Activated CD8-positive, alpha-beta memory T cell treated with anti-CD3 and anti-CD28 coated beads, Interleukin-2, amount 50 U/mL, for 24 hours (primary cell): Measurements from ENCODE around the gene ASIC4.

Source experiments
- DNase-seq: peaks from one replicate; pipeline ENCODE4 v3.0.0-alpha.2; 2020; ENCODE audit errors: extremely low read depth

Gene ASIC4, protein sequence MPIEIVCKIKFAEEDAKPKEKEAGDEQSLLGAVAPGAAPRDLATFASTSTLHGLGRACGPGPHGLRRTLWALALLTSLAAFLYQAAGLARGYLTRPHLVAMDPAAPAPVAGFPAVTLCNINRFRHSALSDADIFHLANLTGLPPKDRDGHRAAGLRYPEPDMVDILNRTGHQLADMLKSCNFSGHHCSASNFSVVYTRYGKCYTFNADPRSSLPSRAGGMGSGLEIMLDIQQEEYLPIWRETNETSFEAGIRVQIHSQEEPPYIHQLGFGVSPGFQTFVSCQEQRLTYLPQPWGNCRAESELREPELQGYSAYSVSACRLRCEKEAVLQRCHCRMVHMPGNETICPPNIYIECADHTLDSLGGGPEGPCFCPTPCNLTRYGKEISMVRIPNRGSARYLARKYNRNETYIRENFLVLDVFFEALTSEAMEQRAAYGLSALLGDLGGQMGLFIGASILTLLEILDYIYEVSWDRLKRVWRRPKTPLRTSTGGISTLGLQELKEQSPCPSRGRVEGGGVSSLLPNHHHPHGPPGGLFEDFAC

DNA sequence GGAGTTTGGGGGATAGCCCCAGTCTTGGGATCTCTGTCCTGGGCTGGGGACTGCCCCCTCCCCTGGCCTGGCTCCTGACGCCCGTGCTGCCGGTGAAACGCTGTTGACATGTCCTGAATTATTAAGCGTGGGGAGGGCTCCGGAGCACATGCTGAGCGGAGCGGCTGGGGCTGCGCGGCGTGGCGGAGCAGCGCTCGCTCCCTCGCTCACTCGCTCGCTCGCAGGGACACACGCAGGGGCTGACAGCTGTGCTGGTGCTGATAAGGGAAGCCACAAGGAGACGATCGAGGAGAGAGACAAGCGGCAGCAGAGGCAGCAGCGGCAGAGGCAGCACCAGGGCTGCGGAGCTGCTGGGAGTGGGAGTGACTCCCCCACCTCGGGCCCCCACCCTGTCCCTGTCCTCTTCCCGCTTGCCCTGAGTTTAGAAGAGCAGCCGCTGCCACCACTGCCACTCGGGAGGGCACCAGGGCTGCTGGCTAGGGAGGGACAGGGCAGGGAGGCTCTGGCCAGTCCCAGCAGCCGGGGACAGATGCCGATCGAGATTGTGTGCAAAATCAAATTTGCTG lies at the start of gene ASIC4:
ASIC4 (plus strand) TSS at position 287 of the 566 bp plus-strand sequence; CDS start at position 530, 243 bp downstream.
- DNase-seq = no peak

DNA sequence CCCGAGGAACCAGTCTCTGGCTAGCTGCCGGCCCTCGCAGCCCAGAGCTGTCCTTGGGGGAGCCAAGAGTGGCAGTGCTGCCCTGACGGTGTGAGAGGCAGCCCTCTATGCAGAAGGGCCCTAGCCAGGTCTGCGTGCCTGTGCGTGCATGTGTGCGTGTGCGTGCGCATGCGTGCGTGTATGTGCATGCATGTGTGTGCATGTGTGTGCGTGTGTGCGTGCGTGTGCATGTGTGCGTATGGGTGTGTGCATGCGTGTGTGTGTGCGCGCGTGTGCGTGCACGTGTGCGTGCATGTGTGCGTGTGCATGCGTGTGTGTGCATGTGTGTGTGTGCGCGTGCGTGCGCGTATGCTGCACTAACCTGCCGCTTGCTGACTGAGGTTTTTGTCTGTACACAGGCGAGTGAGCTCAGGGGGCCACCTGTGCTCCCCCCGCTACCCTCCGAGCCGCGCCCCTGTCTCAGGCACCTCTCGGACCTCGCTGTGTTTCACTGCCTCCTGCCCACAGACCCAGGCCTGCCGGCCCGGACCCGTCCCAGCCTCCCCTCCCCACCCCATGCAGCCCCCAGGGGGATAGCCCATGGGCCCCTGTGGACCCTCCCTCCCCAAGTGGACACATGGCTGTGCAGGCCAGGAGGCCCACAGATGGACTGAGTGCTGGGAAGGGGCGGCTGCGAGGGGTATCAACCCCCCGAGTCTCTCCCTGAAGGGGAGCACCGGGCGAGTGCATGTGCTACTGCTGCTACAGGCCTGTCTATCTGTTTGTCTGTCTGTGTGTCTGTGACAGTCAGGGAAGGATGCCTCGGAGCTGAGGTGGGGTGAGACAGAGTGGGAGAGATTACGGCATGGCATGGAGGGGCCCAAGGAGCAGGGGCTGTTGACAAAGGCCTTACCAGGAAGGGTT lies 48.4 kb upstream of the ASIC4 start:
- DNase-seq = no peak

DNA sequence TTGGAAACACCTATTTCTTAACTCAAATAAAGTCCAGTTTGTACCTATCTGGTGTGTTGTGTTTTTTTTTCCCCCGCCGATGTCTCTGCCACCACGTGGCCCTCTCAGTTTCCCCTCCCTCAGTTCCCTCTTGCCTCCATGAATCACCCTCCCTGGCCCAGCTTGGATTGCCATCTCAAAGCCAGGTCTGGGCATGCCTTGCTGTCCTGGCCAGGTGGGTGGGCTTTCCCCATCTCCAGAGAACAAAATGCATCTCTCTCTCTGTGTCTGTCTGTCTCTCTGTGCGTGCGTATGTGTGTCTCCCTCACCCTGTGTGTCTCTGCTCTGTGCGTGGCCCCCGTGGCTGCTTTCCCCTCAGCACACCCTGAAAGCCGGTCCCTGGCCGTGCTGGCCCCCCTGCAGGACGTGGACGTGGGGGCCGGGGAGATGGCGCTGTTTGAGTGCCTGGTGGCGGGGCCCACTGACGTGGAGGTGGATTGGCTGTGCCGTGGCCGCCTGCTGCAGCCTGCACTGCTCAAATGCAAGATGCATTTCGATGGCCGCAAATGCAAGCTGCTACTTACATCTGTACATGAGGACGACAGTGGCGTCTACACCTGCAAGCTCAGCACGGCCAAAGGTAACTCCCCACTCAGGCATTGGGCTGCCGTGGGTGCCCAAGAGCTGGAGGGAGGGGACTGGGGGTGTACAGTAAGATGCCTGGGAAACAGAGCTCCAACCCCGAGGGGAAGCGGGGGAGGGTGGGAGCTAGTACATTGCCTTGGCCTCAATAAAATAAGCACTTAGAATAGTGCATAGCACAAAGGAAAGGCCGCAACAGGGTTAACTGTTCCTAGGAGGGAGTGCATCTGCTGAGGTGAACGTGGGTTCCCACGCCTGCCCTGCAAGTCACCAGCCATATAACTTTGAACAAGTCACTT lies 47.2 kb upstream of the ASIC4 start:
- DNase-seq = no peak

DNA sequence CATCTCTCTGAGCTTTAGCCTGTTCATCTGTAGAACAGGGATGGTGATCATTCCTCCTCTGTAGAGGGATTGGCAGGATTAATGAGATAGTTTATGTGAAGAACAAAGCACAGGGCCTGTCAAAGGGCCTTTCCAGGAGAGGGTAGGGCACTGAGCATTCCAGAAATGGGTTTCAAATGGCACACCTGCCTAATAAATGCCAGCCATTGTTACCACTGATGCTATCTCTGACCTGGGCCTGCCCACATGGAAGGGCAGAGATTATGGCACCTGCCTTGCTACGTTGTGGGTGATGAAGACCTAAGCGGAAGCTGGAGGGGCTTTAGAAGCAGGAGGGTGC lies 46.6 kb upstream of the ASIC4 start:
- no peak for DNase-seq

DNA sequence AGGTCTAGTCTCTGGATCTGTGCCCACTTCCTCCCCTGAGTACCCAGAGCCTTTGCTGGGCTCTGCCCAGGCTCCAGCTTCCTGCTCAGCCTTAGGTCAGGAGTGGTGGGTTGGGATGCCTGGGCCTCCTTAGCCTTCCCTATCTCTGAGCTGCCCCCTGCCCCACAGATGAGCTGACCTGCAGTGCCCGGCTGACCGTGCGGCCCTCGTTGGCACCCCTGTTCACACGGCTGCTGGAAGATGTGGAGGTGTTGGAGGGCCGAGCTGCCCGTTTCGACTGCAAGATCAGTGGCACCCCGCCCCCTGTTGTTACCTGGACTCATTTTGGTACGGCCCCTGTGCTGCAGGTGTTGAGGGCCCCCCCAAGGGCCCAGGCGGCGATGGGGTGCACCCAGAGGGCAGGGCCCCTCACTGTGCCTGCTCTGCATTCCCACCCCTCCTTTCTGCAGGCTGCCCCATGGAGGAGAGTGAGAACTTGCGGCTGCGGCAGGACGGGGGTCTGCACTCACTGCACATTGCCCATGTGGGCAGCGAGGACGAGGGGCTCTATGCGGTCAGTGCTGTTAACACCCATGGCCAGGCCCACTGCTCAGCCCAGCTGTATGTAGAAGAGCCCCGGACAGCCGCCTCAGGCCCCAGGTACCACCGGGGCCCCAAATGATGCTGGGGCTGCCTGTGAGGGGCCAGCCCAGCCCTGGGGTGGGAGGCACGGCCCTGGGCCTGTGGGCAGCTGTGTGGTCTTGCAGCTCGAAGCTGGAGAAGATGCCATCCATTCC lies 45.7 kb upstream of the ASIC4 start:
- no peak for DNase-seq

DNA sequence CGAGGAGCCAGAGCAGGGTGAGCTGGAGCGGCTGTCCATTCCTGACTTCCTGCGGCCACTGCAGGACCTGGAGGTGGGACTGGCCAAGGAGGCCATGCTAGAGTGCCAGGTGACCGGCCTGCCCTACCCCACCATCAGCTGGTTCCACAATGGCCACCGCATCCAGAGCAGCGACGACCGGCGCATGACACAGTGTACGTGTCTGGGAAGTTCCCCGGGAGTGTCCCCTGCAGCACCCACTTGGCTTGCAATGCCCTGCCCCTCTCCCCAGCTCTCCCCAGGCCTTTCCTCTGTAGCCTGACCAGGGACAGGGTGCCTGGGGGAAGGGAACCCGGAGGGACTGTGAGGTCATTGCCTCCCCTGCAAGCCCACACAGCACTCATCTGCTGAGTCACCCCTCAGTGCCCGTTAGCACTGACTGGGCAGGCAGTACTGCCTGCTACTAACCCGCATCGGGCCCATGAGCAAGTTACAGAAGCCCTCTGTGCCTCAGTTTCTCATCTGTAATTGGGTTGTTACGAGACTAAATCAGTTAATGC lies 45.0 kb upstream of the ASIC4 start:
- no peak for DNase-seq

DNA sequence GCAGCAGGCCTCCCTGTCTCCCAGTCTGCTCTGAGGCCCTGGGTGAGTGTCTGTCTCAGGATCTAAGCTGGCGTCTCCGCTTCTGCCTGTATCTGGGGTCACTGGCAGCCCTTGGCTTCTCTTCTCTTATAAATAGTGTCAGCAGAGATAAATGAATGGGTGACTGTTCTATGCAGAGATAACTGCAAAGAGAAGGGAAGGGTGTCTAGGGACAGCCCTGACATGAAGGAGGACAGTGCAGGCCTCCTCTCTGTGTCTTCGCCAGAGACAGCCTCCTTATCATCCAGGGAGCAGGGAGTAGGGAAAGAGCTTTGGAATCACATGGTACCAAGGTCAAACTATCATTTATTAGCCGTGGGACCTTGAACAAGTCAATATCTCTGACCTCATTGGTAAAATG lies 43.9 kb upstream of the ASIC4 start:
- no peak for DNase-seq

DNA sequence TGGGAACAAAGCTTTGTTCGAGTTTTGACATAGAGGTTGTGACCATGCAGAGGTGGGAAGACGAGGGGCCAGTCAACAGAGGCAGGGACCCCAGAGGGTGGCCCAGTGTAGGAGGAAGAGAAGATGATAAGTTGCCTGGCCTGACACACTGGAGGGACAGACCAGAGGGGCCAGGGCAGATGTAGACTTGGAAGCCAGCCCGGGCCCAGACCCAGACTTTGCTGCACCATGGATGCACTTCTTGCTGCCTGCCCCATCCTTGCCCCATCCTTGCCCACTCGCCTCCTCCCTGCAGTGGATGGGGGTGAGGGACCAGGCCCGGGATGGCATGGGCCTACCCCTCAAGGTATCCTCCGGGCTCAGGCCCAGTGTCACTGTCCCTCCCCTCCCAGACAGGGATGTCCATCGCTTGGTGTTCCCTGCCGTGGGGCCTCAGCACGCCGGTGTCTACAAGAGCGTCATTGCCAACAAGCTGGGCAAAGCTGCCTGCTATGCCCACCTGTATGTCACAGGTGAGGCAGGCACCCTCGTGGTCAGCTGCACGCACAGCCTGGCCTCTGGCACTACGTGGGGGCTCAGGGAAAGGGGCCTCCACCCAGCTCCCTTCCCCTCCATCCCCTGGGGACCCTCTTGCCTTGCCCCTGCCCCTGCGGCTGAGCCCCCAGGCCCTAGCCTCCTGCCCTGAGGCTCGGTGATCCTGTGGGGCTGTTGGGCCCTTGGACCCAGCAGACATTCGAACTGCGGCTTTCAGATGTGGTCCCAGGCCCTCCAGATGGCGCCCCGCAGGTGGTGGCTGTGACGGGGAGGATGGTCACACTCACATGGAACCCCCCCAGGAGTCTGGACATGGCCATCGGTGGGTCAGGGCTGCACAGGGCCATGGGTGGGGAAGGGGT lies 42.6 kb upstream of the ASIC4 start:
- no peak for DNase-seq

DNA sequence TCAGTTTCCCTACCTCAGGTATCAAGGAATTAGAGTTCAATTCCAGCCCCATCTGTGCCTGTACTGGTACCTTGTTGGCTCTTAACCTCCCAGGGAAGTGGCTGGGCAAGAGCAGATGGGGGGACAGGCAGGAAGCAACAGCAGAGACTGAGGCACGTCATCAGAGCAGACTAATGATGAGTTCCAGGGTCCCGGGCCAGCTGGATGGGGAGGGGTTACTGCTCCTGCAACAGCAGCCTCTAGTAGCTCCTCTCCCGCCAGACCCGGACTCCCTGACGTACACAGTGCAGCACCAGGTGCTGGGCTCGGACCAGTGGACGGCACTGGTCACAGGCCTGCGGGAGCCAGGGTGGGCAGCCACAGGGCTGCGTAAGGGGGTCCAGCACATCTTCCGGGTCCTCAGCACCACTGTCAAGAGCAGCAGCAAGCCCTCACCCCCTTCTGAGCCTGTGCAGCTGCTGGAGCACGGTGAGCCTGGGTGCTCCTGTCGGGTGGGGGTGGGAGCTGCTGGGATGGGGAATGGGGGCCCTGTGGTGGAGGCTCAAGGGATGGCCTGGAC lies 41.6 kb upstream of the ASIC4 start:
- DNase-seq = no peak

DNA sequence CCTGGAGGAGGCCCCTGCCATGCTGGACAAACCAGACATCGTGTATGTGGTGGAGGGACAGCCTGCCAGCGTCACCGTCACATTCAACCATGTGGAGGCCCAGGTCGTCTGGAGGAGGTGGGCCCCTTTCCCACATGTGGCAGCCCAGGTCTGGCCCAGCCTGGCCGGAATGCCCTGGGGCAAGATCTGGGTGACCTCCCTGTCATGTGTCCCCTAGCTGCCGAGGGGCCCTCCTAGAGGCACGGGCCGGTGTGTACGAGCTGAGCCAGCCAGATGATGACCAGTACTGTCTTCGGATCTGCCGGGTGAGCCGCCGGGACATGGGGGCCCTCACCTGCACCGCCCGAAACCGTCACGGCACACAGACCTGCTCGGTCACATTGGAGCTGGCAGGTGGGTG lies 40.8 kb upstream of the ASIC4 start:
- DNase-seq = no peak

DNA sequence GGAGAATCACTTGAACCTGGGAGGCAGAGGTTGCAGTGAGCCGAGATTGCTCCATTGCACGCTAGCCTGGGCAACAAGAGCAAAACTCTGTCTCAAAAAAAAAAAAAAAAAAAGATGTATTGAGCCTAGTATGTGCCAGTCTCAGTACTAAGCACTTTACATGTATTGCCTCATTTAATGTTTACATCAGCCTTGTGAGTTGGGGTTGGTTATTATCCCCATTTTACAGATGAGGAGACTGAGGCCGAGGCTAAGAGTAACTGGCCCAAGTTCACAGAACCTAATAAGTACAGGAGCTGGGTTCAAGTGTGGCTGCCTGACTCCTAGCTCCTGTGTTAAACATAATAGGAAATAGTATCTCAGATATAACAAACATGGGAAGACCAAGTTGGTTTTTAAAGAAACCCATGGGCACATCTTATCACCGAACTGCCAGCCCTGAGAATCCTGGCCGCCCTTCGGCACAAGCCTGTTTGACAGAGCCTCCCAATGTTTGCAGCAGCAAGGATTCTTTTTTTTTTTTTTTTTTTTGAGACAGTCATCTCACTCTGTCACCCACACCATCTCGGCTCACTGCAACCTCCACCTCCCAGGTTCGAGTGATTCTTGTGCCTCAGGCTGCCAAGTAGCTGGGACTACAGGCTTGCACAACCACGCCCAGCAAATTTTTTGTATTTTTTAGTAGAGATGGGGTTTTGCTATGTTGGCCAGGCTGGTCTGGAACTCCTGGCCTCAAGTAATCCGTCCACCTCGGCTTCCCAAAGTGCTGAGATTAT lies 39.8 kb upstream of the ASIC4 start:
- no peak for DNase-seq

DNA sequence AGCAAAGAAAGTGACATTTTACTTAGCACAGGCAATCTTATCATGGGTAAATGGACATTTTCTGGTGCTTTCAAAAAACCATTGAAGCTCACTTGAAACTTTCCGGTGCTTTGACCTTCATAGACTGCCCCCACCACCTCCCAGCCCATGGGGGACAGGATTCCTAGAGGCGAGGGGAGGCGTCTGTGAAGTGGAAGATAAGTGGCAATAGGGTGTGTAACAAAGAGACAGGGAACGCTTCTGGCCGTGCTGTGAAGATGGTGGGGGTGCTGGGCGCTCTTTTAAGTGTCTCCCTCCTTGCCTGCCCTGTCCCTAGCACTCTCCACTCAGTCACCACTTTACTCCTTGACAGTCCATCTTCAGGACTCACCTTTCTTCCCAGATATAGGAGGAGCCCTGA lies 39.0 kb upstream of the ASIC4 start:
- DNase-seq = no peak

DNA sequence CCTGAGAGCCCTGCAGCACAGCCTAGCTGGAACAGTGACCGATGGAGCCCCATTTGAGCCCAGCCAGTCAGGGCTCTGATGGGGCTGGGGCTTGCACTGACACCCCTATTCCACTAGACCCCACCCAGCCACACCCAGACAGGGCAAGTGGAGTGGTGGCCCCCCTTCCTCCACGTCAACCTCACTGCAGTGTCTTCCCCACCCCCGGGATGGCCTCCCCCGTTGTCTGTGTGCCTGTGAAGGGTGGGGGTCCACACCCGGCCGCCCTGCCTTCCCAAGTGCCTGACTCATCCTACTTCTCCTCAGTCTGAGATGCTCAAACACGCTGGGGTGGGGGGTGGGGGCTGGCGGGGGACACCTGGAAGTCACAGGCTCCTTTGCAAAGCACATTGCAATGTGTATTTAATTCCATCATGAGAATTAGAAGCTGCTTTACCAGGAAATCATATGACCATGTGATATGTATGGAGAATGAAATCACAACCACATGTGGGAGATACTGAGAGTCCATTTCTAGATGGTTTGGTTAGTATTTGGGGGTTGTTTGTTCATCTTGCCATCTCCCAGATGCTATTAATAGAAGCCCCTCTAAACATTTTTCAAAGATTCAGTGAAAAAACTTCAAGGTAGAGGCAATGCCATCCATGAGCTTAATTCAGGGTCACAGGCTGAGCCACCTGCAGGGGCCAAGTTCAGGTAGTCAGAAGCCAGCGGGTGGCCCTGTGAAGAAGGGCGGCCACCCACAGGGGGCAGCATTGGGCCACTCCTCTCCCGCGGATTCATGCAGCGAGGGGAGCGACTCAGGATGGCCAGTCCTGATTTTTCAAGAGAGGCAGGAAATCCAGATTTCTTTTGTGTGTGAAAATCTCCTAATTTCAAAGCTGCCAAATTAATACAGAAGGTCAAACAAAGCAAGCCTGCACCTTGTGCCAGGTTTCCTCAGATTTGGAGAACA lies 38.3 kb upstream of the ASIC4 start:
- DNase-seq = no peak

DNA sequence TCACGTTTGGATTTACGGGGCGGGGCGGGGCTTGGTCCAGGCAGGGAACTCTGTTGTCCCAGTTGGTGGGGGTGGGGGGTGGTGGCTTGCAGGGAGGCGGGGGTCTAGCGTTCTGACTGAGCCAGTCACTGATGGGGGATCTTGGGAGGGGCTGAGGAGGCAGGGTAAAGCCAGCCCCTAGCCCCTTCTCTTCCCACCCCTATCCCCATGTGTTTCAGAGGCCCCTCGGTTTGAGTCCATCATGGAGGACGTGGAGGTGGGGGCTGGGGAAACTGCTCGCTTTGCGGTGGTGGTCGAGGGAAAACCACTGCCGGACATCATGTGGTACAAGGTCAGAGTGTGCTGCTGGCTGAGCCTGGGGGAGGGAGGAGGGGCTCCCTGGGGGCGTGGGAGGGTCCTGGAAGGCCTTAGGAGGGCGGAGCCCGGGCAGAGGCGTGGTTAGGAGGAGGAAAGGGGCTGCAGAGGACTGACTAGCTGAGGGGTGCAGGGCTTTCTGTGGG lies 37.6 kb upstream of the ASIC4 start:
- no peak for DNase-seq

DNA sequence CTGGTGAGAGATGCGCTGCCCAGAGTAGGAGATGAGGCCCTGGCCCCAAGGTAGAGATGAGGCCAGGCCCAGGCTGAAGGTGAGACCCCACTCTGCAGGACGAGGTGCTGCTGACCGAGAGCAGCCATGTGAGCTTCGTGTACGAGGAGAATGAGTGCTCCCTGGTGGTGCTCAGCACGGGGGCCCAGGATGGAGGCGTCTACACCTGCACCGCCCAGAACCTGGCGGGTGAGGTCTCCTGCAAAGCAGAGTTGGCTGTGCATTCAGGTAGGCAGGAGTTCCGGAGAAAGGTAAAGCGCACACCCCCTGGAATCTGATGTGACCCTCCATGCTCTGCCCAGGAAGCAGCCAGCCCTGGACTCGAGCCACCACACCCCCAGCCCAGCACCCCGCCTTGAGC lies 37.1 kb upstream of the ASIC4 start:
- no peak for DNase-seq

DNA sequence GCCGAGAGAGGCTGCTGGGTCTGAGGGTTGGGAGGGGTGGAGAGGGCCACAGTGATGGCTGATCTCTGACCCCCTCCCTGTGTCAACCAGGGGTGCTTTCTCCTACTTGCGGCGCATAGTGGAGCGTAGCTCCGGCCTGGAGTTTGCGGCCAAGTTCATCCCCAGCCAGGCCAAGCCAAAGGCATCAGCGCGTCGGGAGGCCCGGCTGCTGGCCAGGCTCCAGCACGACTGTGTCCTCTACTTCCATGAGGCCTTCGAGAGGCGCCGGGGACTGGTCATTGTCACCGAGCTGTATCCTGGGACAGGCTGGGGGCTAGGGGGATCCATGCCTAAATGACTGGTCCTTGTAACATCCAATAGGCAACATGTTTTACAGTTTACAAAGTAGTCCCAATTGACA lies 36.5 kb upstream of the ASIC4 start:
- DNase-seq = no peak

DNA sequence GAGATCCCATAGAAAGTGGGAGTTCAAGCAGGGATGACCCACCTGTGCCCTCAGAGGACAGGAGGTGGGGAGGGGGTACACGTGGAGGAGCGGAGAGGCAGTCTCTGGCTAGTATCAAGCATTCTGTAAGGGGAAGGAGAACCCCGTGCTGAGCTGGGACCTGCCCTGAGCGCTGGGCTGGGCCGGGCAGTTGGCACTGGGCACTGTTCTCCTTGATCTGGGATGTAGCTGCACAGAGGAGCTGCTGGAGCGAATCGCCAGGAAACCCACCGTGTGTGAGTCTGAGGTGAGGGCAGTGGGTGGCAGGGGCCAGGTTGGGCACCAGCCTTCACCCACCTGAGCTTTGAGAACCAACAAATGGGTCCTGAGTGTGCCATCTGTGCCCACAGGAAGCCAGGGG lies 35.4 kb upstream of the ASIC4 start:
- DNase-seq = no peak
